HepG2 (cell line): ENCODE measurements around the gene NKAIN4. TPM values are rescaled to one million over a fixed set of nuclear protein-coding genes. Genes with fewer than 3 reads are reported as not detected.

Experiments used
- ATAC-seq: fragments of 200-7000 bp; cut with Tn5 transposase; 3 replicates; pipeline ENCODE4 v1.9.1; 2020; ENCODE audit warnings: mild to moderate bottlenecking, moderate library complexity
- BruUV-seq: library from RNA; stranded (reverse); fragments of 400-500 nt; replicated peaks from 2 replicates; lab custom pipeline; 2021; lab: Mats Ljungman, UMichigan
- CTCF ChIA-PET: fragments of 300-600 bp; formaldehyde crosslinking; extraction: SDS; loops from one replicate; lab custom pipeline; 2021; ENCODE audit warnings: low total read pairs, inconsistent platforms, low intra/inter-chr PET ratio; lab: Yijun Ruan, JAX
- POLR2A ChIA-PET: fragments of 350-600 bp; sonication (Branson Sonifier 250); formaldehyde crosslinking; loops from one replicate; lab custom pipeline; 2020; ENCODE audit warnings: antibody characterized with exemption, inconsistent platforms; lab: Yijun Ruan, JAX
- DNase-seq: peaks from one replicate; pipeline ENCODE4 v3.0.0-alpha.2; 2015; ENCODE audit warnings: low spot score
- FAIRE-seq: peaks from 3 replicates; lab custom pipeline; 2011; peaks lifted over from hg19 to GRCh38; lab: Jason Lieb, UNC
- H2AFZ ChIP-seq: one replicate; pipeline ENCODE4 v1.6.1; 2011; ENCODE audit warnings: low read length, inconsistent platforms
- H3K27ac ChIP-seq: fragments of 300-600 bp; 3 replicates; pipeline ENCODE4 v1.8.0; 2011; ENCODE audit warnings: mixed run types, mild to moderate bottlenecking, mixed read lengths, low read length, inconsistent platforms; ENCODE audit not compliant: insufficient read depth; ENCODE audit errors: extremely low read length
- H3K27me3 ChIP-seq, 2 experiments: fragments of 200-600 bp in 1 of 2; 2 replicates in 1 of 2; 3 replicates in 1 of 2; pipeline versions ENCODE4 v1.6.0 to v1.8.0; 2011; ENCODE audit warnings: low read length in 2 of 2, mild to moderate bottlenecking in 2 of 2, moderate library complexity in 2 of 2, inconsistent platforms in 1 of 2; ENCODE audit not compliant: insufficient read depth in 2 of 2, control insufficient read depth in 1 of 2
- H3K36me3 ChIP-seq, 2 experiments: fragments of 200-600 bp in 1 of 2; replicated peaks in 1 of 2; 2 replicates in 1 of 2; 3 replicates in 1 of 2; pipeline versions ENCODE4 v1.5.1 to v1.8.0; 2011; ENCODE audit warnings: low read length in 2 of 2, inconsistent platforms in 1 of 2; ENCODE audit not compliant: insufficient read depth in 2 of 2, control insufficient read depth in 1 of 2
- H3K4me1 ChIP-seq: 2 replicates; pipeline ENCODE4 v1.5.1; 2012; ENCODE audit warnings: low read length, inconsistent platforms; ENCODE audit not compliant: insufficient read depth
- H3K4me2 ChIP-seq: 2 replicates; pipeline ENCODE4 v1.6.0; 2011; ENCODE audit warnings: low read depth, low read length, inconsistent platforms
- H3K4me3 ChIP-seq, 3 experiments: fragments of 200-600 bp in 1 of 3; sonication (generic), shearing (Covaris generic) in 1 of 3; replicated peaks in 1 of 3; 2 replicates each; pipeline ENCODE4 v1.5.1; 2011 to 2016; ENCODE audit warnings: low read length in 3 of 3, inconsistent platforms in 2 of 3, low read depth in 2 of 3, mild to moderate bottlenecking in 2 of 3, control low read depth in 1 of 3, mixed read lengths in 1 of 3; ENCODE audit not compliant: insufficient read depth in 1 of 3
- H3K79me2 ChIP-seq: one replicate; pipeline ENCODE4 v1.6.1; 2011; ENCODE audit warnings: low read length, inconsistent platforms; ENCODE audit not compliant: insufficient read depth
- H3K9ac ChIP-seq: 2 replicates; pipeline ENCODE4 v1.6.0; 2011; ENCODE audit warnings: mild to moderate bottlenecking, low read depth, low read length, inconsistent platforms; ENCODE audit not compliant: insufficient read depth
- H3K9me3 ChIP-seq: 2 replicates; pipeline ENCODE4 v1.5.1; 2012; ENCODE audit warnings: mild to moderate bottlenecking, low read length
- H4K20me1 ChIP-seq: 2 replicates; pipeline ENCODE4 v1.6.0; 2011; ENCODE audit warnings: inconsistent platforms, mild to moderate bottlenecking, low read length, moderate library complexity; ENCODE audit not compliant: insufficient read depth
- ARID5B ChIP-seq: IDR thresholded peaks from 2 replicates; pipeline ENCODE4 v1.4.0; 2020; ENCODE audit warnings: mild to moderate bottlenecking, missing genetic modification reagents
- GPBP1L1 ChIP-seq: sonication (generic); formaldehyde crosslinking; IDR thresholded peaks from 2 replicates; pipeline ENCODE4 v1.5.0; 2020; ENCODE audit warnings: mild to moderate bottlenecking, missing genetic modification reagents
- MZF1 ChIP-seq: sonication (generic); formaldehyde crosslinking; IDR thresholded peaks from 2 replicates; pipeline ENCODE4 v1.8.1; 2023; ENCODE audit warnings: mild to moderate bottlenecking, missing genetic modification reagents, borderline replicate concordance
- PAX8 ChIP-seq: sonication (generic); formaldehyde crosslinking; IDR thresholded peaks from 2 replicates; pipeline ENCODE4 v1.8.0; 2022; ENCODE audit warnings: mild to moderate bottlenecking, missing genetic modification reagents, borderline replicate concordance
- POLR2AphosphoS2 ChIP-seq: IDR thresholded peaks from 2 replicates; pipeline ENCODE4 v1.6.1; 2011; ENCODE audit warnings: low read depth, low read length, improper control_type of control experiment
- RELA ChIP-seq: sonication (generic); formaldehyde crosslinking; IDR thresholded peaks from 2 replicates; pipeline ENCODE4 v1.4.0; 2020; ENCODE audit warnings: missing genetic modification reagents
- RFX5 ChIP-seq: IDR thresholded peaks from 2 replicates; pipeline ENCODE4 v1.6.1; 2011; ENCODE audit warnings: low read depth, low read length, improper control_type of control experiment
- SALL1 ChIP-seq: sonication (generic); formaldehyde crosslinking; IDR thresholded peaks from 2 replicates; pipeline ENCODE4 v1.8.0; 2022; ENCODE audit warnings: mild to moderate bottlenecking, missing genetic modification reagents
- TBX2 ChIP-seq: sonication (generic); formaldehyde crosslinking; IDR thresholded peaks from 2 replicates; pipeline ENCODE4 v1.5.0; 2020; ENCODE audit warnings: missing genetic modification reagents, mild to moderate bottlenecking, borderline replicate concordance
- TBX3 ChIP-seq: fragments of 450-650 bp; IDR thresholded peaks from 2 replicates; pipeline ENCODE4 v1.6.1; 2017; ENCODE audit warnings: antibody characterized with exemption, mild to moderate bottlenecking, inconsistent platforms, borderline replicate concordance
- ZNF383 ChIP-seq: sonication (generic); formaldehyde crosslinking; IDR thresholded peaks from 2 replicates; pipeline ENCODE4 v1.4.0; 2020; ENCODE audit warnings: missing genetic modification reagents, mild to moderate bottlenecking, borderline replicate concordance
- ZNF598 ChIP-seq: sonication (generic); formaldehyde crosslinking; IDR thresholded peaks from 2 replicates; pipeline ENCODE4 v1.5.1; 2020; ENCODE audit warnings: mild to moderate bottlenecking, missing genetic modification reagents, borderline replicate concordance
- WGBS: methylation state at CpG from one replicate; pipeline ENCODE4 v1.1.6; 2017; ENCODE audit warnings: low lambda C conversion rate; 5-methylcytosine and 5-hydroxymethylcytosine counted together
- in situ Hi-C: cut with HindIII; loops from 2 replicates; pipeline ENCODE4 v1.10.0; 2017; ENCODE audit warnings: low pct_unique_long_range_greater_than_20kb; ENCODE audit not compliant: extremely low pct_ligation_motif_present
- intact Hi-C: fragments of 100-400 bp; cut with micrococcal nuclease; formaldehyde crosslinking; loops from one replicate; pipeline ENCODE4 v1.10.0; 2022; ENCODE audit not compliant: unreplicated experiment
- polyA plus RNA-seq, 8 experiments: library from polyadenylated mRNA; depleted of rRNA in 3 of 8; stranded (reverse) in 7 of 8; unstranded in 1 of 8; fragments of >200 nt; fragmentation: Illumina TruSeq in 4 of 8; extraction: Trizol in 4 of 8; gene quantifications; 2 replicates each; pipeline versions ENCODE4 v1.2.1 to v1.2.3, GENCODE V29; 2011 to 2016; ENCODE audit warnings: low read depth in 4 of 8, missing spikeins in 1 of 8, mixed read lengths in 1 of 8; ENCODE audit not compliant: insufficient read depth in 1 of 8
- total RNA-seq, 5 experiments: library from RNA; depleted of rRNA; stranded (reverse); fragments of >200 nt; fragmentation: Illumina TruSeq; extraction: Trizol; gene quantifications; 2 replicates each; pipeline ENCODE4 v1.2.3, GENCODE V29; 2016; ENCODE audit warnings: low read depth in 1 of 5

The NKAIN4 gene
- total and polyA plus RNA-seq, 2 of the 13 experiments (the other 11 are each of a cell fraction or from before 2014, with no cell fraction given) = not detected

- TF ChIP-seq ARID5B (CRISPR knock-in tag) = no peak
- no peak for TF ChIP-seq RELA (CRISPR knock-in tag)
- no peak for TF ChIP-seq MZF1
- no peak for TF ChIP-seq POLR2AphosphoS2
Observed at GRCh38 chr20:63294536-63294900, 40.3 kb upstream of the NKAIN4 start (continued).

- no peaks in the 10 kb centered on the region for H3K79me2 ChIP-seq
- CTCF ChIA-PET = no interaction called here
- DNase-seq = no peak
- peaks cover 15% of the 10 kb centered on the region for H3K4me1 ChIP-seq
- no TSS peak for BruUV-seq
- POLR2A ChIA-PET = no interaction called here
- no peak for FAIRE-seq
- ATAC-seq = no peak
- 39% methylated on average over 22 of the region's 22 CpGs for WGBS
- H3K9ac ChIP-seq = no peak overlapping the region
- no peaks in the 10 kb centered on the region for H3K9me3 ChIP-seq
- H3K4me3 ChIP-seq = no peak overlapping the region
- intact Hi-C loops = loop anchor here (5.0 kb wide), 2 partner anchors 72 to 112 kb away; no protein-coding TSS in a partner anchor
- in situ Hi-C loops = no loop called here
- TF ChIP-seq RFX5 = no peak
- no peak for TF ChIP-seq ZNF598 (CRISPR knock-in tag)
- no peak for TF ChIP-seq TBX3
- no peak for TF ChIP-seq TBX2 (CRISPR knock-in tag)
- TF ChIP-seq MZF1 = no peak
- TF ChIP-seq GPBP1L1 (CRISPR knock-in tag) = no peak
- no peak for TF ChIP-seq SALL1 (CRISPR knock-in tag)
- no peak for TF ChIP-seq ZNF383 (CRISPR knock-in tag)
- TF ChIP-seq PAX8 (CRISPR knock-in tag) = no peak
- TF ChIP-seq, all 625 proteins: peak for 0
- H3K27ac ChIP-seq = no peak overlapping the region
- no peak overlapping the region for H3K4me2 ChIP-seq
- peaks cover 0 to under 1% of the 10 kb centered on the region in 2 experiments; a peak in 2 of 5 replicates for H3K36me3 ChIP-seq
- peaks cover 6% of the 10 kb centered on the region; the same call in 1 of the 2 replicates for H4K20me1 ChIP-seq
- H3K27me3 ChIP-seq = peaks cover 21 to 68% of the 10 kb centered on the region in 2 experiments; a peak in 4 of 5 replicates
- no peak overlapping the region for H2AFZ ChIP-seq
Observed at GRCh38 chr20:63293871-63294535, 39.7 kb upstream of the NKAIN4 start.
